IPS DF 6.9 (cell line): ENCODE results near the gene ZNF526.

Source experiments
- DNase-seq: peaks from one replicate; pipeline ENCODE4 v3.0.0-alpha.2; 2013; ENCODE audit warnings: low read depth, low spot score
- H3K27ac ChIP-seq: one replicate; pipeline ENCODE4 v1.5.1; 2013; ENCODE audit warnings: low read length, control low read depth
- H3K27me3 ChIP-seq: 2 replicates; pipeline ENCODE4 v1.6.1; 2013; ENCODE audit warnings: mild to moderate bottlenecking, low read length; ENCODE audit not compliant: control insufficient read depth, insufficient read depth
- H3K36me3 ChIP-seq: 2 replicates; pipeline ENCODE4 v1.6.1; 2013; ENCODE audit warnings: low read length; ENCODE audit not compliant: control insufficient read depth, insufficient read depth
- H3K4me1 ChIP-seq: 2 replicates; pipeline ENCODE4 v1.6.1; 2013; ENCODE audit warnings: low read length; ENCODE audit not compliant: control insufficient read depth, insufficient read depth
- H3K4me3 ChIP-seq: 2 replicates; pipeline ENCODE4 v1.5.1; 2013; ENCODE audit warnings: mild to moderate bottlenecking, low read length
- H3K9me3 ChIP-seq: 2 replicates; pipeline ENCODE4 v1.6.1; 2013; ENCODE audit warnings: low read length, inconsistent platforms; ENCODE audit not compliant: control insufficient read depth, insufficient read depth
- WGBS: extraction: QIAGEN DNeasy Blood & Tissue Kit; methylation state at CpG from one replicate; pipeline ENCODE4 v1.1.7; 2013; ENCODE audit warnings: mixed read lengths, missing lambda C conversion rate; ENCODE audit not compliant: insufficient read length, insufficient coverage; 5-methylcytosine and 5-hydroxymethylcytosine counted together

The ZNF526 gene

GRCh38 chr19:42239544-42240220 lies 19.6 kb downstream of the ZNF526 start:
- Histone ChIP-seq H3K27ac (no peak overlapping the region), H3K9me3 (no peaks in the 10 kb centered on the region), H3K4me3 (no peak overlapping the region), H3K4me1 (no peaks in the 10 kb centered on the region), H3K27me3 (no peaks in the 10 kb centered on the region), H3K36me3 (peaks cover 12% of the 10 kb centered on the region)
- no CpG with 5 or more reads among the region's 10 CpGs for WGBS
- no peak for DNase-seq

GRCh38 chr19:42241279-42241678 lies 21.2 kb downstream of the ZNF526 start:
- WGBS = no CpG with 5 or more reads among the region's 3 CpGs
- DNase-seq = no peak
- no peak overlapping the region for H3K27ac ChIP-seq
- H3K4me3 ChIP-seq = no peak overlapping the region
- no peaks in the 10 kb centered on the region for H3K27me3 ChIP-seq
- H3K9me3 ChIP-seq = no peaks in the 10 kb centered on the region
- H3K36me3 ChIP-seq = peaks cover 5% of the 10 kb centered on the region
- H3K4me1 ChIP-seq = peaks cover 3% of the 10 kb centered on the region

GRCh38 chr19:42242069-42242511 lies 22.0 kb downstream of the ZNF526 start:
- WGBS = no CpG with 5 or more reads among the region's 49 CpGs
- no peaks in the 10 kb centered on the region for H3K9me3 ChIP-seq
- DNase-seq = no peak
- H3K4me3 ChIP-seq = peak overlapping the region; percentile 65
- H3K36me3 ChIP-seq = peaks cover 5% of the 10 kb centered on the region
- peaks cover 4% of the 10 kb centered on the region for H3K4me1 ChIP-seq
- no peak overlapping the region for H3K27ac ChIP-seq
- no peaks in the 10 kb centered on the region for H3K27me3 ChIP-seq

- H3K4me1 ChIP-seq = peaks cover 4% of the 10 kb centered on the region
- peak; percentile 99 for DNase-seq
- no peaks in the 10 kb centered on the region for H3K9me3 ChIP-seq
- peak within 1 kb of the TSS; percentile 65 for H3K4me3 ChIP-seq
- H3K36me3 ChIP-seq = peaks cover 5% of the 10 kb centered on the region
- H3K27ac ChIP-seq = no peak within 1 kb of the TSS
- no peaks in the 10 kb centered on the region for H3K27me3 ChIP-seq
- no CpG with 5 or more reads among the region's 76 CpGs for WGBS
Measured at GRCh38 chr19:42242512-42243409, 22.6 kb downstream of the ZNF526 start, which contains the start of gene GSK3A. TSS of gene GSK3A (minus strand) at chr19:42242602. CDS start at chr19:42242465, 137 bp downstream.

- peaks cover 6% of the 10 kb centered on the region for H3K36me3 ChIP-seq
- H3K4me1 ChIP-seq = peaks cover 4% of the 10 kb centered on the region
- no CpG with 5 or more reads among the region's 45 CpGs for WGBS
- peak; percentile 90 for DNase-seq
- H3K27me3 ChIP-seq = no peaks in the 10 kb centered on the region
- no peak overlapping the region for H3K27ac ChIP-seq
- peak overlapping the region; percentile 39; the same call in 1 of the 2 replicates for H3K4me3 ChIP-seq
- no peaks in the 10 kb centered on the region for H3K9me3 ChIP-seq
Measured at GRCh38 chr19:42244347-42245220, 24.5 kb downstream of the ZNF526 start.

- Histone ChIP-seq H3K9me3 (no peaks in the 10 kb centered on the region), H3K4me3 (no peak overlapping the region), H3K36me3 (peaks cover 4% of the 10 kb centered on the region; the same call in 1 of the 2 replicates), H3K27me3 (no peaks in the 10 kb centered on the region), H3K4me1 (peaks cover 4% of the 10 kb centered on the region), H3K27ac (no peak overlapping the region)
- no peak for DNase-seq
- WGBS = no CpG with 5 or more reads among the region's 10 CpGs
Measured at GRCh38 chr19:42245231-42245630, 25.1 kb downstream of the ZNF526 start.

GRCh38 chr19:42246143-42246921 lies 26.2 kb downstream of the ZNF526 start:
- Histone ChIP-seq H3K9me3 (no peaks in the 10 kb centered on the region), H3K27ac (no peak overlapping the region), H3K4me3 (no peak overlapping the region), H3K36me3 (peaks cover 7% of the 10 kb centered on the region; the same call in 1 of the 2 replicates), H3K27me3 (no peaks in the 10 kb centered on the region), H3K4me1 (peaks cover 6% of the 10 kb centered on the region)
- no CpG with 5 or more reads among the region's 10 CpGs for WGBS
- DNase-seq = no peak

GRCh38 chr19:42246922-42247639 lies 27.0 kb downstream of the ZNF526 start:
- Histone ChIP-seq H3K4me3 (no peak overlapping the region), H3K9me3 (no peaks in the 10 kb centered on the region), H3K27me3 (no peaks in the 10 kb centered on the region), H3K27ac (no peak overlapping the region), H3K4me1 (peaks cover 10% of the 10 kb centered on the region), H3K36me3 (peaks cover 7% of the 10 kb centered on the region; the same call in 1 of the 2 replicates)
- WGBS = no CpG with 5 or more reads among the region's 7 CpGs
- no peak for DNase-seq

- WGBS = no CpG with 5 or more reads among the region's 6 CpGs
- peaks cover 7% of the 10 kb centered on the region; the same call in 1 of the 2 replicates for H3K36me3 ChIP-seq
- peaks cover 14% of the 10 kb centered on the region for H3K4me1 ChIP-seq
- no peaks in the 10 kb centered on the region for H3K9me3 ChIP-seq
- no peak overlapping the region for H3K27ac ChIP-seq
- no peaks in the 10 kb centered on the region for H3K27me3 ChIP-seq
- no peak overlapping the region for H3K4me3 ChIP-seq
- no peak for DNase-seq
Measured at GRCh38 chr19:42247640-42248199, 27.6 kb downstream of the ZNF526 start.
